ENCODE measurements around the gene FLT1.

Gene FLT1

DNA sequence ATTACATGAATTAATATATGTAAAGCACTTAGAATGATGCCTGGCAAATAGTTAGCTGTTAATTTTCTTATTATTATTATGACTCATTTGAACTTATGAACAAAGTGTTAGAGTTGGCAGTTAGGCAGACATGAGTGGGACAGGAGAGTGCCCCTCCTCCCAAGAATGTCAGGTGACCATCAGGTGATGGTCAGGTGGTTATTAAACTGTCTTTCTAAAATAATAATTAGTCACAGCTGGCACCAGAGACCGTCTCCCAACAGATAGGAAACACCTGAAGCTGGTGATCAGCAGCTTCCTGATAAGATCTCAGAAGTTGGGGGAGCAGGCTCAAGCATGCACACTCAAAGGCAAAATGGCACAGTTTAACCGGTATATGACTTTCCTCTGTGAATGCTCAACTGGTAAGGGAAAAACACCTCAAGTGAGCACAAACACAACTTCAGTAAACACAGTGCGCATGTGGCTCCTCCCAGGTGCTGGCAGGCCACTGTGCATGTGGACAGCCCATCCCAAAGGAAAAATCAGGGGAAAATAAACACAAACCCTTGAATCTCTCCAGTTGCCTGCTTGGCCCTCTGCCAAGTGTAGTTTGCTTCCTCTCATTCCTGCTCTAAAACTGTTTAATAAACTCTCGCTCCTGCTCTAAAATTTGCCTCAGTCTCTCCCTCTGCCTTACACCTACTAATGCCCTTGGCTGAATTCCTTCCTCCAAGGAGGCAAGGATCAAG lies 54.0 kb downstream of the FLT1 start:
- Histone ChIP-seq H4K20me1 (no peaks in the 10 kb centered on the region), H3K27me3 (no peaks in the 10 kb centered on the region), H3K4me1 (peaks cover 56% of the 10 kb centered on the region), H3K27ac (peak overlapping the region; percentile 62), H3K9me3 (peaks cover 28% of the 10 kb centered on the region), H3K36me3 (peaks cover 73% of the 10 kb centered on the region), H3K4me3 (peak overlapping the region; percentile 31; the same call in 1 of the 2 replicates), H3K4me2 (peak overlapping the region; percentile 68), H3K9ac (no peak overlapping the region)
- TF ChIP-seq Cebpa-rat (IDR thresholded peaks at IDR 0.05), result no peak

DNA sequence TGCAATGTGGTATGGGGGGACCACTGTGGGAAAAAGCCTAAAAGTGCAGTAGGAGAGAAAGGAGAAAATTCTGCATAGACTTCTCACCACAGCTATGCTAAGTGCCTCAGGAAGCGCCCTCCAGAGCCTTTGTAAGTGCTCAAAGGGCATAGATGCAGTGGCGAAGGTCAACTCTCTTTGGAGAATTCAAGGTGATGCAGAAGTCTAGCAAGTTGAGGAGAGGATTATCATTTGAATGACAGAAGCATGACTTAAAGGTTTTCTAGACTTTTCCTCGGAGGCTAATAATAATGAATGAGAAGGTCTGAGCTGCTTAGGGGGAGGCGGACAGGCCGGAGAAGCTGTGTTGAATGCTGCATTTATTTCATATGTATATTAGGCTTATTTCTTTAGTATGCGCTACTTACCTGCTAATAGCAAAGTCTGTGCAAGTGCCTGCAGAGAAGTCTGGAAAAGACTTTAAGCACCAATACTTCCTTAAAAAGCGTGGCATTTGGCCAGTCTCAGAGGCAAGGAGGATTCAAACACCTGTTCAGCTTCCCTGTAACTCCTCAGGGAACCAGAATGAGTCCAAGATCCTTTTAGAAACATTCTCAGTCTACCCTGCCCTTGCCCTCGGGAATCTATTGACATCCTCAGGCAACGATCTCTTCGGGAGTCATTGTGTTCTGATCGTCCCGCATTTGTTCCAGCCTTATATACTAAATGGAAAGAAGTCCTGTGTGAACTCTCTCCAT lies 56.2 kb downstream of the FLT1 start:
- H3K27ac ChIP-seq, result no peak overlapping the region
- H4K20me1 ChIP-seq, result no peaks in the 10 kb centered on the region
- H3K9me3 ChIP-seq, result peaks cover 10% of the 10 kb centered on the region
- peaks cover 50% of the 10 kb centered on the region for H3K4me1 ChIP-seq
- no peak for TF ChIP-seq Cebpa-rat (IDR thresholded peaks at IDR 0.05)
- H3K36me3 ChIP-seq, result peaks cover 79% of the 10 kb centered on the region
- H3K27me3 ChIP-seq, result no peaks in the 10 kb centered on the region
- H3K4me2 ChIP-seq, result no peak overlapping the region; the same call in 1 of the 2 replicates
- no peak overlapping the region for H3K9ac ChIP-seq
- no peak overlapping the region for H3K4me3 ChIP-seq

DNA sequence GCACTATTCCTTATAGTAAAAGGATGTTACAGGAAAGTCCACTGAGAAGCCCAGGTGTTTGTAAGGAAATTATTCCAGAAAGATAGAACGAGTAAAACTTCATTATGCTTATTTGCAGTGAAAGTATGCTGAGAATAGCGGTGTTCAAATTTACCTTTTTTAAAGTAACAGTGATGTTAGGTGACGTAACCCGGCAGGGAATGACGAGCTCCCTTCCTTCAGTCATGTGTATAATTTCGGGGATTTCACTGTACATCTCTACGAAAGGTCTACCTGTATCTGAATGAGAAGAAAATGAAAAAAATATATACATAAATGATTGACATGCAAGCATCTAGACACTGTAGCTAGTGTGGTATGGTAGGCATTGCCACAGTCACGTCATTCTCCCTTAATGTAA lies 56.9 kb downstream of the FLT1 start:
- Histone ChIP-seq H3K27ac (no peak overlapping the region), H3K4me2 (no peak overlapping the region), H3K27me3 (no peaks in the 10 kb centered on the region), H3K9me3 (peaks cover 8% of the 10 kb centered on the region; the same call in 1 of the 2 replicates), H3K36me3 (peaks cover 86% of the 10 kb centered on the region), H3K4me1 (peaks cover 43% of the 10 kb centered on the region), H3K4me3 (no peak overlapping the region), H4K20me1 (no peaks in the 10 kb centered on the region), H3K9ac (no peak overlapping the region)
- TF ChIP-seq Cebpa-rat (IDR thresholded peaks at IDR 0.05), result no peak

- Histone ChIP-seq H3K9ac (no peak overlapping the region), H3K27ac (no peak overlapping the region), H3K27me3 (no peaks in the 10 kb centered on the region), H3K4me3 (no peak overlapping the region), H3K36me3 (peaks cover 100% of the 10 kb centered on the region), H4K20me1 (no peaks in the 10 kb centered on the region), H3K4me1 (peaks cover 22% of the 10 kb centered on the region), H3K4me2 (no peak overlapping the region), H3K9me3 (peaks cover under 1% of the 10 kb centered on the region; the same call in 1 of the 2 replicates)
- TF ChIP-seq Cebpa-rat (IDR thresholded peaks at IDR 0.05), result no peak
These were observed 59.0 kb downstream of the FLT1 start for GRCh38 chr13:28435917-28436316.

GRCh38 chr13:28434926-28435325 lies 60.0 kb downstream of the FLT1 start:
- H3K4me1 ChIP-seq, result peaks cover 12% of the 10 kb centered on the region
- H3K4me3 ChIP-seq, result no peak overlapping the region
- H4K20me1 ChIP-seq, result no peaks in the 10 kb centered on the region
- H3K27me3 ChIP-seq, result no peaks in the 10 kb centered on the region
- no peak overlapping the region for H3K27ac ChIP-seq
- peaks cover 100% of the 10 kb centered on the region for H3K36me3 ChIP-seq
- H3K9ac ChIP-seq, result no peak overlapping the region
- TF ChIP-seq Cebpa-rat (IDR thresholded peaks at IDR 0.05), result no peak
- H3K4me2 ChIP-seq, result no peak overlapping the region
- no peaks in the 10 kb centered on the region for H3K9me3 ChIP-seq

GRCh38 chr13:28432816-28433560 lies 61.9 kb downstream of the FLT1 start:
- Histone ChIP-seq H3K27me3 (no peaks in the 10 kb centered on the region), H3K36me3 (peaks cover 100% of the 10 kb centered on the region), H3K27ac (no peak overlapping the region), H3K9me3 (no peaks in the 10 kb centered on the region), H3K9ac (no peak overlapping the region), H4K20me1 (no peaks in the 10 kb centered on the region), H3K4me3 (no peak overlapping the region), H3K4me1 (no peaks in the 10 kb centered on the region), H3K4me2 (no peak overlapping the region)
- TF ChIP-seq Cebpa-rat (IDR thresholded peaks at IDR 0.05), result no peak

- Histone ChIP-seq H3K36me3 (peaks cover 97% of the 10 kb centered on the region), H3K4me3 (no peak overlapping the region), H4K20me1 (no peaks in the 10 kb centered on the region), H3K4me1 (no peaks in the 10 kb centered on the region), H3K9me3 (no peaks in the 10 kb centered on the region), H3K9ac (no peak overlapping the region), H3K4me2 (no peak overlapping the region), H3K27me3 (no peaks in the 10 kb centered on the region), H3K27ac (no peak overlapping the region)
- TF ChIP-seq Cebpa-rat (IDR thresholded peaks at IDR 0.05), result no peak
These were observed 65.1 kb downstream of the FLT1 start for GRCh38 chr13:28429685-28430290.

- H3K4me3 ChIP-seq, result no peak overlapping the region
- H3K27me3 ChIP-seq, result no peaks in the 10 kb centered on the region
- no peak for TF ChIP-seq Cebpa-rat (IDR thresholded peaks at IDR 0.05)
- H3K27ac ChIP-seq, result no peak overlapping the region
- H3K4me2 ChIP-seq, result no peak overlapping the region
- no peaks in the 10 kb centered on the region for H4K20me1 ChIP-seq
- peaks cover 5% of the 10 kb centered on the region for H3K4me1 ChIP-seq
- H3K9me3 ChIP-seq, result no peaks in the 10 kb centered on the region
- H3K36me3 ChIP-seq, result peaks cover 95% of the 10 kb centered on the region
- no peak overlapping the region for H3K9ac ChIP-seq
These were observed 65.8 kb downstream of the FLT1 start for GRCh38 chr13:28429096-28429495.

DNA sequence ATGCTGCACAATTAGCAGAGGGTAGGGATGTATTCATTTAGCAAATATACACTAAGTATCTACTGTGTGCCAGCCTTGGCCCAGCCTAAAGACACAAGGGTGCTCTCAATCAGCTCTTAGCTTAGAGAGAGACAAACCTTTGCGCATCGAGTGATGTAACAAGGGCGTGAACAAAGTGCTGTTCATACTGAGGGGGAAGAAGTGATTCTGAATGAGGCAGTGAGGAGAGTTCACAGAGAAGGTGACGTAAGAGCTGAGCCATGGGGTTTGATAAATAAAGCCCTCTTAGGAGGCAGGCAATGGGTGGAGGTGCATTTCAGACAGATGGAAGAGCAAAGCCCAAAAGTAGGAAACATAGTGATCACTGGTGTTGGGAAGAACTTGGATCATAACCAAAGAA lies 68.5 kb downstream of the FLT1 start:
- Histone ChIP-seq H3K27me3 (no peaks in the 10 kb centered on the region), H4K20me1 (no peaks in the 10 kb centered on the region), H3K9me3 (no peaks in the 10 kb centered on the region), H3K4me1 (peaks cover 30% of the 10 kb centered on the region), H3K4me2 (no peak overlapping the region), H3K27ac (no peak overlapping the region), H3K9ac (no peak overlapping the region), H3K36me3 (peaks cover 88% of the 10 kb centered on the region), H3K4me3 (no peak overlapping the region)
- no peak for TF ChIP-seq Cebpa-rat (IDR thresholded peaks at IDR 0.05)

All from BLaER1 (cell line).